GM12878 (cell line): Measurements from ENCODE around the gene RAB28. TPM values are rescaled to one million over a fixed set of nuclear protein-coding genes. Genes with fewer than 3 reads are reported as not detected.

Experiments used
- ATAC-seq: fragments of 200-7000 bp; cut with Tn5 transposase; 3 replicates; pipeline ENCODE4 v1.9.1; 2020; ENCODE audit warnings: mild to moderate bottlenecking, moderate library complexity
- BruUV-seq: library from RNA; stranded (reverse); fragments of 400-500 nt; replicated peaks from 2 replicates; lab custom pipeline; 2021; lab: Mats Ljungman, UMichigan
- CTCF ChIA-PET: fragments of 300-600 bp; sonication (Branson Sonifier 250); formaldehyde crosslinking; extraction: SDS; loops from one replicate; lab custom pipeline; 2021; ENCODE audit warnings: inconsistent platforms; lab: Yijun Ruan, JAX
- POLR2A ChIA-PET: fragments of 350-600 bp; formaldehyde crosslinking; extraction: SDS; loops from one replicate; lab custom pipeline; 2021; ENCODE audit warnings: inconsistent platforms; lab: Charles Lee
- RAD21 ChIA-PET: fragments of 300-600 bp; sonication (Branson Sonifier 250); formaldehyde crosslinking; loops from one replicate; lab custom pipeline; 2023; ENCODE audit warnings: antibody characterized with exemption; ENCODE audit not compliant: unreplicated experiment; lab: Charles Lee
- SMC1A ChIA-PET: fragments of 300-600 bp; sonication (Branson Sonifier 250); formaldehyde crosslinking; loops from one replicate; lab custom pipeline; 2023; ENCODE audit not compliant: unreplicated experiment, uncharacterized antibody; lab: Charles Lee
- DNase-seq: peaks from one replicate; pipeline ENCODE4 v3.0.0-alpha.2; 2011; ENCODE audit warnings: low read depth, low spot score
- FAIRE-seq: peaks from 3 replicates; lab custom pipeline; 2011; peaks lifted over from hg19 to GRCh38; lab: Jason Lieb, UNC
- H2AFZ ChIP-seq: 2 replicates; pipeline ENCODE4 v1.6.0; 2011; ENCODE audit warnings: low read depth, low read length, control low read depth; ENCODE audit not compliant: control insufficient read depth
- H3K27ac ChIP-seq: 2 replicates; pipeline ENCODE4 v1.5.1; 2011; ENCODE audit warnings: control low read depth; ENCODE audit not compliant: control insufficient read depth, insufficient read depth
- H3K27me3 ChIP-seq, 2 experiments: replicated peaks in 1 of 2; 2 replicates each; pipeline versions ENCODE4 v1.6.0 to v1.6.1; 2011; ENCODE audit warnings: low read length in 1 of 2; ENCODE audit not compliant: control insufficient read depth in 2 of 2, insufficient read depth in 2 of 2
- H3K36me3 ChIP-seq, 2 experiments: 2 replicates each; pipeline ENCODE4 v1.5.1; 2011; ENCODE audit warnings: low read length in 1 of 2; ENCODE audit not compliant: control insufficient read depth in 2 of 2, insufficient read depth in 2 of 2
- H3K4me1 ChIP-seq: 2 replicates; pipeline ENCODE4 v1.6.1; 2011; ENCODE audit warnings: mild to moderate bottlenecking, low read length, moderate library complexity, mixed read lengths; ENCODE audit not compliant: control insufficient read depth, insufficient read depth
- H3K4me2 ChIP-seq: 2 replicates; pipeline ENCODE4 v1.6.0; 2011; ENCODE audit warnings: control low read depth; ENCODE audit not compliant: control insufficient read depth, insufficient read depth
- H3K4me3 ChIP-seq: fragments of 200-600 bp; sonication (generic); 2 replicates; pipeline ENCODE4 v1.5.1; 2016
- H3K79me2 ChIP-seq: 2 replicates; pipeline ENCODE4 v1.6.0; 2011; ENCODE audit warnings: low read length; ENCODE audit not compliant: control insufficient read depth, insufficient read depth
- H3K9ac ChIP-seq: 2 replicates; pipeline ENCODE4 v1.8.0; 2011; ENCODE audit warnings: low read length, control low read depth, mixed read lengths; ENCODE audit not compliant: control insufficient read depth, insufficient read depth
- H3K9me3 ChIP-seq: replicated peaks from 3 replicates; pipeline ENCODE4 v1.5.1; 2011; ENCODE audit warnings: mild to moderate bottlenecking, low read length; ENCODE audit not compliant: control insufficient read depth, insufficient read depth
- H4K20me1 ChIP-seq: 2 replicates; pipeline ENCODE4 v1.6.0; 2011; ENCODE audit not compliant: control insufficient read depth, insufficient read depth
- CREB1 ChIP-seq: IDR thresholded peaks from 2 replicates; pipeline ENCODE4 v1.6.1; 2012; ENCODE audit warnings: low read depth, mild to moderate bottlenecking, inconsistent platforms
- CREM ChIP-seq: IDR thresholded peaks from 2 replicates; pipeline ENCODE4 v1.6.1; 2014; ENCODE audit warnings: antibody characterized with exemption, low read depth
- CTCF ChIP-seq, 3 experiments: IDR thresholded peaks in 2 of 3; conservative IDR thresholded peaks in 1 of 3; 2 replicates each; pipeline ENCODE4 v1.5.1; 2011; ENCODE audit warnings: low read depth in 3 of 3, low read length in 3 of 3, mild to moderate bottlenecking in 3 of 3, control low read depth in 2 of 3, moderate library complexity in 2 of 3, inconsistent platforms in 1 of 3, mixed read lengths in 1 of 3; ENCODE audit not compliant: control insufficient read depth in 2 of 3, insufficient read depth in 1 of 3; ENCODE audit errors: extremely low read depth in 1 of 3
- IKZF1 ChIP-seq: fragments of 450-650 bp; conservative IDR thresholded peaks from 2 replicates; pipeline ENCODE4 v1.6.1; 2017; ENCODE audit warnings: antibody characterized with exemption, mild to moderate bottlenecking
- MLLT1 ChIP-seq: fragments of 450-650 bp; IDR thresholded peaks from 2 replicates; pipeline ENCODE4 v1.6.1; 2016; ENCODE audit warnings: mild to moderate bottlenecking
- NKRF ChIP-seq: fragments of 450-650 bp; conservative IDR thresholded peaks from 2 replicates; pipeline ENCODE4 v1.6.1; 2017; ENCODE audit warnings: mild to moderate bottlenecking, moderate library complexity
- PKNOX1 ChIP-seq: fragments of 450-650 bp; IDR thresholded peaks from 2 replicates; pipeline ENCODE4 v1.6.1; 2016; ENCODE audit warnings: mild to moderate bottlenecking
- ZBED1 ChIP-seq: IDR thresholded peaks from 2 replicates; pipeline ENCODE4 v1.6.1; 2016; ENCODE audit warnings: borderline replicate concordance
- WGBS: methylation state at CpG from one replicate; pipeline ENCODE4 v1.1.6; 2016; ENCODE audit warnings: low lambda C conversion rate; ENCODE audit not compliant: insufficient replicate concordance, insufficient coverage; ENCODE audit errors: missing lambda C conversion rate; 5-methylcytosine and 5-hydroxymethylcytosine counted together
- in situ Hi-C: fragments of 300-500 bp; cut with MboI; formaldehyde crosslinking; loops from 9 replicates; pipeline ENCODE4 v1.14.3; 2018; ENCODE audit warnings: mixed read lengths
- intact Hi-C: fragments of 100-400 bp; cut with micrococcal nuclease; formaldehyde crosslinking; loops from one replicate; pipeline ENCODE4 v1.14.2; 2022; ENCODE audit not compliant: unreplicated experiment
- polyA plus RNA-seq, 11 experiments: library from polyadenylated mRNA; depleted of rRNA in 4 of 11; unstranded in 6 of 11; stranded (reverse) in 5 of 11; fragments of >200 nt; fragmentation: Nextera tagmentation in 4 of 11; fragmentation: Illumina TruSeq in 1 of 11; extraction: Ambion mirVana in 4 of 11; extraction: Trizol in 1 of 11; gene quantifications; 1 replicate in 1 of 11; 2 replicates in 10 of 11; pipeline versions ENCODE4 v1.2.1 to v1.2.3, GENCODE V29; 2011 to 2016; ENCODE audit warnings: inconsistent platforms in 2 of 11, missing spikeins in 2 of 11, low read depth in 1 of 11
- total RNA-seq, 4 experiments: library from RNA; depleted of rRNA in 3 of 4; stranded (reverse); fragments of >200 nt in 3 of 4; fragmentation: Illumina TruSeq in 1 of 4; extraction: Trizol in 1 of 4; gene quantifications; 2 replicates each; pipeline versions ENCODE4 v1.2.1 to v1.2.3, GENCODE V29; 2013 to 2021
- TF ChIP-seq, protein P1 (sequence below): IDR thresholded peaks from 2 replicates; pipeline ENCODE4 v1.6.1; 2011; ENCODE audit warnings: low read depth, low read length, improper control_type of control experiment, borderline replicate concordance

RAB28 gene
- total and polyA plus RNA-seq, 10 of the 15 experiments (the other 5 are each of a cell fraction or from before 2014, with no cell fraction given) = 5.8 to 29.3 (median 16.9) TPM

DNA sequence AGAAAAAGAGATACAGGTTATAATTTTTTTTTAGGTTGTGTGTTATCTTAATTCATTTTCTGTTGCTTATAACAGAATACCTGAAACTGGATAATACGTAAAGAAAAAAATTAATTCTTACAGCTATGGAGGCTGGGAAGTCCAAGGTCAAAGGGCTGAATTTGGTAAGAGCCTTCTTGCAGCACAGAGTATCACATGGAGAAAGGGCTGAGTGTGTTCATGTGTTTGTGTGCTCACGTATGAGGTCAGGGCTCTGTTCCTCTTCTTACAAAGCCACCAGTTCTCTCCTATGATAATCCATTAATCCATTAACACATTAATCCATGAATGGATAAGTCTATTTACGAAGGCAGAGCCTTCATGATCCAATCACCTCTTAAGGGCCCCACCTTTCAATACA lies 8.6 kb upstream of the RAB28 start (continued):
- TF ChIP-seq, protein P1, sequence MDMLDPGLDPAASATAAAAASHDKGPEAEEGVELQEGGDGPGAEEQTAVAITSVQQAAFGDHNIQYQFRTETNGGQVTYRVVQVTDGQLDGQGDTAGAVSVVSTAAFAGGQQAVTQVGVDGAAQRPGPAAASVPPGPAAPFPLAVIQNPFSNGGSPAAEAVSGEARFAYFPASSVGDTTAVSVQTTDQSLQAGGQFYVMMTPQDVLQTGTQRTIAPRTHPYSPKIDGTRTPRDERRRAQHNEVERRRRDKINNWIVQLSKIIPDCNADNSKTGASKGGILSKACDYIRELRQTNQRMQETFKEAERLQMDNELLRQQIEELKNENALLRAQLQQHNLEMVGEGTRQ = no peak

GRCh38 chr4:13484749-13485221 lies 645 bp upstream of the RAB28 start:
- TF ChIP-seq CREM (peak; percentile 63; the same call in 1 of the 2 replicates), PKNOX1 (no peak), CREB1 (peak; percentile 62), ZBED1 (no peak), IKZF1 (0 out of 2 replicates have a peak, but pooled peaks have one; percentile 26), MLLT1 (0 out of 2 replicates have a peak, but pooled peaks have one; percentile 12), CTCF (IDR thresholded peaks at IDR 0.05 in 2 of 3, conservative IDR thresholded peaks at IDR 0.05 in 1 of 3; ENCODE audit: control insufficient read depth in 2 of 3, extremely low read depth in 1 of 3, insufficient read depth in 1 of 3, low read depth in 3 of 3, low read length in 3 of 3) (0 out of 6 replicates have a peak, but pooled peaks of 1 of the 3 experiments have one; percentile 6), NKRF (peak; percentile 96)
- intact Hi-C loops = loop anchor here (10.0 kb wide), 1 partner anchor 140 kb away; the partner anchor contains the start of gene BOD1L1
- ChIA-PET RAD21 (interaction anchor here (1.7 kb wide), 1 partner anchor 14 kb away, joined by 3 read pairs; no protein-coding TSS in a partner anchor), POLR2A (no interaction called here), CTCF (interaction anchor here (0.7 kb wide), 1 partner anchor 55 kb away, joined by 3 read pairs; no protein-coding TSS in a partner anchor), SMC1A (interaction anchor here (1.1 kb wide), 1 partner anchor 636 kb away, joined by 3 read pairs; no protein-coding TSS in a partner anchor)
- FAIRE-seq (peak; percentile 78), ATAC-seq (peak; percentile 43), DNase-seq (no peak)
- Histone ChIP-seq H3K9me3 (0 out of 3 replicates have a peak, but pooled peaks cover 1% of the 10 kb centered on the region), H3K9ac (peak overlapping the region; percentile 94), H2AFZ (peak overlapping the region; percentile 100), H3K27ac (peak overlapping the region; percentile 100; the same call in 1 of the 2 replicates), H3K36me3 (no peaks in the 10 kb centered on the region), H3K4me1 (no peaks in the 10 kb centered on the region), H3K4me2 (peak overlapping the region; percentile 86), H3K79me2 (peaks cover 17% of the 10 kb centered on the region), H4K20me1 (no peaks in the 10 kb centered on the region), H3K4me3 (peak overlapping the region; percentile 77), H3K27me3 (no peaks in the 10 kb centered on the region)
- no TSS peak for BruUV-seq
- under 1% methylated on average over 23 of the region's 23 CpGs for WGBS
- in situ Hi-C loops = no loop called here
